MG63 (cell line): ENCODE data around the gene ZNF418. TPM values are rescaled to one million over a fixed set of nuclear protein-coding genes. Genes with fewer than 3 reads are reported as not detected.
"Not testable (repeated sequence)": the region's sequence is repeated elsewhere in the genome, so short reads cannot be mapped to it uniquely, and the experiment has no call there.

Experiments
- DNase-seq: peaks from one replicate; pipeline ENCODE4 v3.0.0-alpha.2; 2020
- H3K27me3 ChIP-seq: fragments of 250-450 bp; sonication (Bioruptor Pico); 2 replicates; pipeline ENCODE4 v1.5.1; 2020; ENCODE audit warnings: mild to moderate bottlenecking, moderate library complexity
- H3K36me3 ChIP-seq: fragments of 250-450 bp; sonication (Bioruptor Pico); 2 replicates; pipeline ENCODE4 v1.5.1; 2020; ENCODE audit warnings: mild to moderate bottlenecking, moderate library complexity
- H3K4me3 ChIP-seq: fragments of 250-450 bp; sonication (Bioruptor Pico); 2 replicates; pipeline ENCODE4 v1.5.1; 2020; ENCODE audit warnings: mild to moderate bottlenecking, moderate library complexity
- H3K9me3 ChIP-seq: fragments of 250-450 bp; sonication (Bioruptor Pico); 2 replicates; pipeline ENCODE4 v1.5.1; 2020; ENCODE audit warnings: mild to moderate bottlenecking, moderate library complexity
- total RNA-seq: library from RNA; depleted of rRNA; stranded (reverse); fragments of >200 nt; shearing (Covaris generic); gene quantifications from 2 replicates; pipeline ENCODE4 v1.2.3, GENCODE V29; 2014; ENCODE audit warnings: low replicate concordance; rRNA removed

ZNF418 gene
- total RNA-seq, 1 experiment from 2014 or later: not detected

GRCh38 chr19:57907394-57907793 lies 27.8 kb downstream of the ZNF418 start:
- Histone ChIP-seq H3K4me3 (no peak overlapping the region), H3K27me3 (no peaks in the 10 kb centered on the region), H3K36me3 (peaks cover 36% of the 10 kb centered on the region), H3K9me3 (peaks cover 18% of the 10 kb centered on the region)
- no peak for DNase-seq

GRCh38 chr19:57905258-57905657 lies 29.9 kb downstream of the ZNF418 start:
- H3K9me3 ChIP-seq: peaks cover 10% of the 10 kb centered on the region
- DNase-seq: no peak
- no peaks in the 10 kb centered on the region for H3K27me3 ChIP-seq
- peaks cover 19% of the 10 kb centered on the region for H3K36me3 ChIP-seq
- H3K4me3 ChIP-seq: no peak overlapping the region

- Histone ChIP-seq H3K9me3 (peaks cover 10% of the 10 kb centered on the region), H3K27me3 (no peaks in the 10 kb centered on the region), H3K4me3 (no peak overlapping the region), H3K36me3 (peaks cover 16% of the 10 kb centered on the region)
- no peak for DNase-seq
These were observed 31.5 kb downstream of the ZNF418 start for GRCh38 chr19:57903618-57904184.

- peaks cover 2% of the 10 kb centered on the region for H3K9me3 ChIP-seq
- DNase-seq: no peak
- no peaks in the 10 kb centered on the region for H3K36me3 ChIP-seq
- H3K4me3 ChIP-seq: no peak overlapping the region
- H3K27me3 ChIP-seq: no peaks in the 10 kb centered on the region
These were observed 34.9 kb downstream of the ZNF418 start for GRCh38 chr19:57900311-57900710.

- H3K36me3 ChIP-seq, DNase-seq, H3K27me3 ChIP-seq, H3K4me3 ChIP-seq: not testable (repeated sequence)
- H3K9me3 ChIP-seq: peaks cover 17% of the 10 kb centered on the region
These were observed 44.5 kb downstream of the ZNF418 start for GRCh38 chr19:57890706-57891105.

GRCh38 chr19:57888560-57889231 lies 46.5 kb downstream of the ZNF418 start, which contains the start of gene ZNF814:
TSS of gene ZNF814 (minus strand) at chr19:57889037. CDS start at chr19:57888802, 235 bp downstream.
- DNase-seq: peak; percentile 35

GRCh38 chr19:57888107-57888559 lies 47.1 kb downstream of the ZNF418 start:
- Histone ChIP-seq H3K36me3 (no peaks in the 10 kb centered on the region), H3K9me3 (peaks cover 24% of the 10 kb centered on the region), H3K27me3 (no peaks in the 10 kb centered on the region), H3K4me3 (peak overlapping the region; percentile 30)
- no peak for DNase-seq

More at GRCh38 chr19:57888560-57889231, 46.5 kb downstream of the ZNF418 start, which contains the start of gene ZNF814:
- Histone ChIP-seq H3K27me3 (no peaks in the 10 kb centered on the region), H3K4me3 (peak within 1 kb of the TSS; percentile 30), H3K9me3 (peaks cover 24% of the 10 kb centered on the region), H3K36me3 (no peaks in the 10 kb centered on the region)

- Histone ChIP-seq H3K27me3 (no peaks in the 10 kb centered on the region), H3K9me3 (peaks cover 24% of the 10 kb centered on the region), H3K4me3 (no peak overlapping the region), H3K36me3 (no peaks in the 10 kb centered on the region)
- DNase-seq: no peak
These were observed 47.8 kb downstream of the ZNF418 start for GRCh38 chr19:57887195-57887941.

GRCh38 chr19:57886046-57886445 lies 49.2 kb downstream of the ZNF418 start:
- Histone ChIP-seq H3K4me3 (no peak overlapping the region), H3K36me3 (no peaks in the 10 kb centered on the region), H3K27me3 (no peaks in the 10 kb centered on the region), H3K9me3 (peaks cover 24% of the 10 kb centered on the region)
- DNase-seq: no peak

GRCh38 chr19:57873883-57874799 lies 61.1 kb downstream of the ZNF418 start:
- H3K4me3 ChIP-seq, DNase-seq, H3K36me3 ChIP-seq, H3K27me3 ChIP-seq: not testable (repeated sequence)
- peaks cover 48% of the 10 kb centered on the region for H3K9me3 ChIP-seq

- H3K9me3 ChIP-seq: peaks cover 60% of the 10 kb centered on the region
- DNase-seq: no peak
- H3K27me3 ChIP-seq: no peaks in the 10 kb centered on the region
- no peak overlapping the region for H3K4me3 ChIP-seq
- H3K36me3 ChIP-seq: peaks cover 18% of the 10 kb centered on the region
These were observed 62.8 kb downstream of the ZNF418 start for GRCh38 chr19:57872450-57872849.

Other genes with a start within 250 kb of the ZNF418 start
- not detected in 2 replicates for gene ZNF154, start 226.2 kb downstream of the ZNF418 start, total RNA-seq
- 1.4 TPM in 1 of 2 replicates, not detected in the other for gene ZNF671, start 207.8 kb downstream of the ZNF418 start, total RNA-seq
- gene ZNF776, start 188.6 kb downstream of the ZNF418 start, total RNA-seq: 7.7 and 10.0 TPM in 2 replicates
- gene ZNF586, start 165.7 kb downstream of the ZNF418 start, total RNA-seq: 3.3 and 5.7 TPM in 2 replicates
- gene ZNF552, start 120.5 kb downstream of the ZNF418 start, total RNA-seq: 2.6 and 4.2 TPM in 2 replicates
- gene ZNF587B, start 105.1 kb downstream of the ZNF418 start, total RNA-seq: 4.6 and 7.6 TPM in 2 replicates
- gene ZNF587, start 85.5 kb downstream of the ZNF418 start, total RNA-seq: 7.6 and 8.9 TPM in 2 replicates
- gene ZNF814, start 46.4 kb downstream of the ZNF418 start, total RNA-seq: 0.56 and 2.4 TPM in 2 replicates
- gene ZNF417, start 18.8 kb downstream of the ZNF418 start, total RNA-seq: 3.1 and 7.4 TPM in 2 replicates
- 1.1 and 3.2 TPM in 2 replicates for gene ZNF256, start 12.3 kb upstream of the ZNF418 start, total RNA-seq
- gene C19orf18, start 39.1 kb upstream of the ZNF418 start, total RNA-seq: not detected in 2 replicates
- gene ZNF606, start 67.4 kb upstream of the ZNF418 start, total RNA-seq: 11.5 and 12.4 TPM in 2 replicates
- not detected in 2 replicates for gene ZSCAN1, start 98.6 kb upstream of the ZNF418 start, total RNA-seq
- not detected in 2 replicates for gene ZNF135, start 123.9 kb upstream of the ZNF418 start, total RNA-seq
- gene ZSCAN18, start 162.8 kb upstream of the ZNF418 start, total RNA-seq: 3.8 and 8.2 TPM in 2 replicates
- 9.8 and 10.2 TPM in 2 replicates for gene ZNF329, start 215.4 kb upstream of the ZNF418 start, total RNA-seq
- 4.7 and 5.4 TPM in 2 replicates for gene ZNF274, start 247.7 kb upstream of the ZNF418 start, total RNA-seq